WTC11 (cell line): ENCODE measurements around the gene METTL1. TPM values are rescaled to one million over a fixed set of nuclear protein-coding genes. Genes with fewer than 3 reads are reported as not detected.

Experiments
- ATAC-seq: fragments of 200-7000 bp; cut with Tn5 transposase; 2 replicates; pipeline ENCODE4 v1.10.0; 2021; ENCODE audit warnings: mild to moderate bottlenecking, moderate library complexity
- CTCF ChIA-PET: fragments of 300-600 bp; sonication (Branson Sonifier 250); formaldehyde crosslinking; loops from one replicate; lab custom pipeline; 2021; ENCODE audit warnings: antibody characterized with exemption; lab: Charles Lee
- POLR2A ChIA-PET: fragments of 350-600 bp; sonication (Branson Sonifier 250); formaldehyde crosslinking; loops from one replicate; lab custom pipeline; 2021; ENCODE audit warnings: antibody characterized with exemption; lab: Charles Lee
- DNase-seq: peaks from one replicate; pipeline ENCODE4 v3.0.0; 2021; ENCODE audit warnings: low spot score
- H3K27ac Mint-ChIP-seq: 2 replicates; pipeline ENCODE4 v1.8.0; 2021; ENCODE audit warnings: mixed read lengths
- H3K27me3 Mint-ChIP-seq: 2 replicates; pipeline ENCODE4 v1.8.0; 2021; ENCODE audit warnings: low read depth, mild to moderate bottlenecking, moderate library complexity, mixed read lengths
- H3K36me3 Mint-ChIP-seq: 2 replicates; pipeline ENCODE4 v1.8.0; 2021; ENCODE audit warnings: mixed read lengths
- H3K4me1 Mint-ChIP-seq: 2 replicates; pipeline ENCODE4 v1.8.0; 2022; ENCODE audit warnings: mixed read lengths
- H3K4me3 Mint-ChIP-seq: 2 replicates; pipeline ENCODE4 v1.8.0; 2021; ENCODE audit warnings: mild to moderate bottlenecking, moderate library complexity, mixed read lengths
- H3K9me3 Mint-ChIP-seq: 2 replicates; pipeline ENCODE4 v1.8.0; 2021; ENCODE audit warnings: mixed read lengths
- ATF2 ChIP-seq: sonication (generic); formaldehyde crosslinking; IDR thresholded peaks from 2 replicates; pipeline ENCODE4 v1.8.1; 2022; ENCODE audit warnings: low read depth, missing genetic modification reagents, borderline replicate concordance
- ATF6 ChIP-seq: sonication (generic); formaldehyde crosslinking; IDR thresholded peaks from 2 replicates; pipeline ENCODE4 v1.8.1; 2023; ENCODE audit warnings: mild to moderate bottlenecking, missing genetic modification reagents
- CDX4 ChIP-seq: fragments of 250-450 bp; sonication (Bioruptor Pico); IDR thresholded peaks from 2 replicates; pipeline ENCODE4 v1.9.0; 2021; ENCODE audit warnings: moderate library complexity, mild to moderate bottlenecking, inconsistent platforms, borderline replicate concordance
- E2F5 ChIP-seq: sonication (generic); formaldehyde crosslinking; IDR thresholded peaks from 2 replicates; pipeline ENCODE4 v1.8.1; 2022; ENCODE audit warnings: mild to moderate bottlenecking, moderate library complexity, missing genetic modification reagents
- EMX1 ChIP-seq: fragments of 250-450 bp; sonication (Bioruptor Pico); IDR thresholded peaks from 2 replicates; pipeline ENCODE4 v1.8.0; 2021; ENCODE audit warnings: mild to moderate bottlenecking
- ETV6 ChIP-seq: sonication (generic); formaldehyde crosslinking; IDR thresholded peaks from 2 replicates; pipeline ENCODE4 v1.8.1; 2022; ENCODE audit warnings: mild to moderate bottlenecking, missing genetic modification reagents
- FOXK1 ChIP-seq: sonication (generic); formaldehyde crosslinking; IDR thresholded peaks from 2 replicates; pipeline ENCODE4 v1.8.0; 2022; ENCODE audit warnings: mild to moderate bottlenecking, moderate library complexity, missing genetic modification reagents
- JUN ChIP-seq: sonication (generic); formaldehyde crosslinking; IDR thresholded peaks from 2 replicates; pipeline ENCODE4 v1.8.0; 2023; ENCODE audit warnings: mild to moderate bottlenecking, missing genetic modification reagents
- KAT7 ChIP-seq: sonication (generic); formaldehyde crosslinking; IDR thresholded peaks from 2 replicates; pipeline ENCODE4 v1.8.1; 2023; ENCODE audit warnings: missing genetic modification reagents, mild to moderate bottlenecking, borderline replicate concordance
- NFATC4 ChIP-seq: fragments of 250-450 bp; sonication (Bioruptor Pico); IDR thresholded peaks from 2 replicates; pipeline ENCODE4 v1.9.0; 2021; ENCODE audit warnings: mild to moderate bottlenecking
- NFE2L1 ChIP-seq: sonication (generic); formaldehyde crosslinking; IDR thresholded peaks from 2 replicates; pipeline ENCODE4 v1.8.1; 2023; ENCODE audit warnings: missing genetic modification reagents
- PRRX2 ChIP-seq: fragments of 250-450 bp; sonication (Bioruptor Pico); IDR thresholded peaks from 2 replicates; pipeline ENCODE4 v1.8.0; 2021; ENCODE audit warnings: mild to moderate bottlenecking
- SMAD4 ChIP-seq: sonication (generic); formaldehyde crosslinking; IDR thresholded peaks from 2 replicates; pipeline ENCODE4 v1.8.0; 2022; ENCODE audit warnings: mild to moderate bottlenecking, missing genetic modification reagents
- ZBTB43 ChIP-seq: sonication (generic); formaldehyde crosslinking; IDR thresholded peaks from 2 replicates; pipeline ENCODE4 v1.8.1; 2023; ENCODE audit warnings: mild to moderate bottlenecking, missing genetic modification reagents
- ZNF219 ChIP-seq: sonication (generic); formaldehyde crosslinking; IDR thresholded peaks from 2 replicates; pipeline ENCODE4 v1.8.0; 2023; ENCODE audit warnings: missing genetic modification reagents, mild to moderate bottlenecking, borderline replicate concordance
- ZNF281 ChIP-seq: sonication (generic); formaldehyde crosslinking; IDR thresholded peaks from 2 replicates; pipeline ENCODE4 v1.8.0; 2023; ENCODE audit warnings: mild to moderate bottlenecking, missing genetic modification reagents
- ZNF416 ChIP-seq: fragments of 250-450 bp; sonication (Bioruptor Pico); IDR thresholded peaks from 2 replicates; pipeline ENCODE4 v1.9.0; 2021; ENCODE audit warnings: mild to moderate bottlenecking, inconsistent platforms
- ZSCAN18 ChIP-seq: fragments of 250-450 bp; sonication (Bioruptor Pico); IDR thresholded peaks from 2 replicates; pipeline ENCODE4 v2.1.2; 2022; ENCODE audit warnings: mild to moderate bottlenecking, moderate library complexity
- total RNA-seq: library from RNA; stranded (reverse); gene quantifications from 3 replicates; pipeline ENCODE4 v1.2.3, GENCODE V29; 2021
- TF ChIP-seq, protein P1 (sequence below): sonication (generic); formaldehyde crosslinking; IDR thresholded peaks from 2 replicates; pipeline ENCODE4 v1.8.0; 2022; ENCODE audit warnings: mild to moderate bottlenecking, missing genetic modification reagents
- TF ChIP-seq, protein P2 (sequence below): sonication (generic); formaldehyde crosslinking; conservative IDR thresholded peaks from 2 replicates; pipeline ENCODE4 v1.8.1; 2023; ENCODE audit warnings: mild to moderate bottlenecking, low read depth, missing genetic modification reagents, moderate library complexity

The METTL1 gene
- total RNA-seq, 1 experiment from 2014 or later, result 25.5 TPM

GRCh38 chr12:57755194-57755453 lies 16.8 kb downstream of the METTL1 start:
- H3K27me3 Mint-ChIP-seq, result peaks cover 68% of the 10 kb centered on the region
- H3K4me3 Mint-ChIP-seq, result no peak overlapping the region
- ChIA-PET POLR2A (no interaction called here), CTCF (no interaction called here)
- H3K36me3 Mint-ChIP-seq, result peaks cover 15% of the 10 kb centered on the region
- TF ChIP-seq, protein P1, sequence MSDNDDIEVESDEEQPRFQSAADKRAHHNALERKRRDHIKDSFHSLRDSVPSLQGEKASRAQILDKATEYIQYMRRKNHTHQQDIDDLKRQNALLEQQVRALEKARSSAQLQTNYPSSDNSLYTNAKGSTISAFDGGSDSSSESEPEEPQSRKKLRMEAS (CRISPR knock-in tag), result no peak
- TF ChIP-seq ZNF219 (no peak), E2F5 (CRISPR knock-in tag) (no peak), ZBTB43 (CRISPR knock-in tag) (no peak), ZSCAN18 (no peak), CDX4 (CRISPR knock-in tag) (no peak), EMX1 (CRISPR knock-in tag) (no peak), KAT7 (CRISPR knock-in tag) (no peak), ATF2 (CRISPR knock-in tag) (no peak), ATF6 (no peak), FOXK1 (CRISPR knock-in tag) (no peak), ZNF281 (CRISPR knock-in tag) (no peak), JUN (CRISPR knock-in tag) (no peak), ZNF416 (CRISPR knock-in tag) (no peak), PRRX2 (CRISPR knock-in tag) (no peak), NFATC4 (CRISPR knock-in tag) (no peak), NFE2L1 (CRISPR knock-in tag) (no peak), ETV6 (no peak), SMAD4 (CRISPR knock-in tag) (no peak)
- TF ChIP-seq, protein P2, sequence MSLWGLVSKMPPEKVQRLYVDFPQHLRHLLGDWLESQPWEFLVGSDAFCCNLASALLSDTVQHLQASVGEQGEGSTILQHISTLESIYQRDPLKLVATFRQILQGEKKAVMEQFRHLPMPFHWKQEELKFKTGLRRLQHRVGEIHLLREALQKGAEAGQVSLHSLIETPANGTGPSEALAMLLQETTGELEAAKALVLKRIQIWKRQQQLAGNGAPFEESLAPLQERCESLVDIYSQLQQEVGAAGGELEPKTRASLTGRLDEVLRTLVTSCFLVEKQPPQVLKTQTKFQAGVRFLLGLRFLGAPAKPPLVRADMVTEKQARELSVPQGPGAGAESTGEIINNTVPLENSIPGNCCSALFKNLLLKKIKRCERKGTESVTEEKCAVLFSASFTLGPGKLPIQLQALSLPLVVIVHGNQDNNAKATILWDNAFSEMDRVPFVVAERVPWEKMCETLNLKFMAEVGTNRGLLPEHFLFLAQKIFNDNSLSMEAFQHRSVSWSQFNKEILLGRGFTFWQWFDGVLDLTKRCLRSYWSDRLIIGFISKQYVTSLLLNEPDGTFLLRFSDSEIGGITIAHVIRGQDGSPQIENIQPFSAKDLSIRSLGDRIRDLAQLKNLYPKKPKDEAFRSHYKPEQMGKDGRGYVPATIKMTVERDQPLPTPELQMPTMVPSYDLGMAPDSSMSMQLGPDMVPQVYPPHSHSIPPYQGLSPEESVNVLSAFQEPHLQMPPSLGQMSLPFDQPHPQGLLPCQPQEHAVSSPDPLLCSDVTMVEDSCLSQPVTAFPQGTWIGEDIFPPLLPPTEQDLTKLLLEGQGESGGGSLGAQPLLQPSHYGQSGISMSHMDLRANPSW (CRISPR knock-in tag), result no peak
- H3K4me1 Mint-ChIP-seq, result peaks cover 48% of the 10 kb centered on the region
- no peak overlapping the region for H3K27ac Mint-ChIP-seq
- no peaks in the 10 kb centered on the region for H3K9me3 Mint-ChIP-seq
- ATAC-seq (no peak), DNase-seq (no peak)
